ENCODE data around the gene PCBP3. TPM values are rescaled to one million over a fixed set of nuclear protein-coding genes. Genes with fewer than 3 reads are reported as not detected.
A peak's percentile ranks its signal among the peaks of the same experiment; 100 is the strongest.

Gene PCBP3
- polyA plus RNA-seq, 1 donor (not counting 4 experiments of a cell fraction or from before 2014, with no cell fraction given): 0.25 TPM

- Histone ChIP-seq H3K9me3 (ENCODE audit: control insufficient read depth, low read depth, low read length) (peaks cover 10% of the 10 kb centered on the region), H3K27ac (ENCODE audit: control insufficient read depth, insufficient read depth, low read length) (no peak overlapping the region), H3K4me1 (ENCODE audit: control insufficient read depth, extremely low read depth, insufficient read depth, low read length) (peaks cover 9% of the 10 kb centered on the region), H3K9me1 (ENCODE audit: control insufficient read depth, extremely low read depth, insufficient read depth, low read length) (no peaks in the 10 kb centered on the region), H3K27me3 (ENCODE audit: control insufficient read depth, extremely low read depth, insufficient read depth, low read length) (no peaks in the 10 kb centered on the region), H2AFZ (ENCODE audit: control insufficient read depth, low read length) (no peak overlapping the region), H3K4me2 (ENCODE audit: control insufficient read depth, extremely low read depth, insufficient read depth, low read depth, low read length) (no peak overlapping the region), H4K20me1 (ENCODE audit: control insufficient read depth, extremely low read depth, insufficient read depth, low read length) (no peaks in the 10 kb centered on the region), H3K4me3 (ENCODE audit: control insufficient read depth in 2 of 3, extremely low read depth in 1 of 3, insufficient read depth in 2 of 3, low read depth in 1 of 3, low read length in 3 of 3) (no peak overlapping the region), H3K79me2 (ENCODE audit: control insufficient read depth, insufficient read depth, low read length) (no peaks in the 10 kb centered on the region), H3K9ac (ENCODE audit: control insufficient read depth, extremely low read depth, insufficient read depth, low read length) (no peak overlapping the region), H3K36me3 (ENCODE audit: control insufficient read depth in 2 of 2, extremely low read depth in 1 of 2, insufficient read depth in 2 of 2, low read length in 2 of 2) (no peaks in the 10 kb centered on the region)
- FAIRE-seq (peak; percentile 26), DNase-seq (ENCODE audit: low read depth, low spot score) (no peak)
- no peak for TF ChIP-seq EZH2 (IDR thresholded peaks at IDR 0.05; ENCODE audit: low read length)
- TF ChIP-seq CTCF (optimal IDR thresholded peaks at IDR 0.05 in 1 of 3, IDR thresholded peaks at IDR 0.05 in 1 of 3, conservative IDR thresholded peaks at IDR 0.05 in 1 of 3; ENCODE audit: extremely low read depth in 1 of 3, insufficient read depth in 2 of 3, low read length in 3 of 3): no peak
- dilution Hi-C loops (cut with MboI; ENCODE audit: extremely low pct_ligation_motif_present, low sequenced_read_pairs): no loop called here
Measured at GRCh38 chr21:45837936-45838335, 194.4 kb downstream of the PCBP3 start.

- H3K9ac ChIP-seq (ENCODE audit: control insufficient read depth, extremely low read depth, insufficient read depth, low read length): no peak overlapping the region
- H3K27me3 ChIP-seq (ENCODE audit: control insufficient read depth, extremely low read depth, insufficient read depth, low read length): no peaks in the 10 kb centered on the region
- no peak overlapping the region for H3K4me3 ChIP-seq (ENCODE audit: control insufficient read depth in 2 of 3, extremely low read depth in 1 of 3, insufficient read depth in 2 of 3, low read depth in 1 of 3, low read length in 3 of 3)
- H4K20me1 ChIP-seq (ENCODE audit: control insufficient read depth, extremely low read depth, insufficient read depth, low read length): no peaks in the 10 kb centered on the region
- peaks cover 10% of the 10 kb centered on the region for H3K9me3 ChIP-seq (ENCODE audit: control insufficient read depth, low read depth, low read length)
- DNase-seq (ENCODE audit: low read depth, low spot score) (no peak), FAIRE-seq (no peak)
- no peak overlapping the region for H2AFZ ChIP-seq (ENCODE audit: control insufficient read depth, low read length)
- dilution Hi-C loops (cut with MboI; ENCODE audit: extremely low pct_ligation_motif_present, low sequenced_read_pairs): no loop called here
- no peak overlapping the region for H3K4me2 ChIP-seq (ENCODE audit: control insufficient read depth, extremely low read depth, insufficient read depth, low read depth, low read length)
- no peaks in the 10 kb centered on the region for H3K36me3 ChIP-seq (ENCODE audit: control insufficient read depth in 2 of 2, extremely low read depth in 1 of 2, insufficient read depth in 2 of 2, low read length in 2 of 2)
- no peaks in the 10 kb centered on the region for H3K79me2 ChIP-seq (ENCODE audit: control insufficient read depth, insufficient read depth, low read length)
- H3K27ac ChIP-seq (ENCODE audit: control insufficient read depth, insufficient read depth, low read length): no peak overlapping the region
- no peaks in the 10 kb centered on the region for H3K9me1 ChIP-seq (ENCODE audit: control insufficient read depth, extremely low read depth, insufficient read depth, low read length)
- peaks cover 9% of the 10 kb centered on the region for H3K4me1 ChIP-seq (ENCODE audit: control insufficient read depth, extremely low read depth, insufficient read depth, low read length)
- TF ChIP-seq CTCF (optimal IDR thresholded peaks at IDR 0.05 in 1 of 3, IDR thresholded peaks at IDR 0.05 in 1 of 3, conservative IDR thresholded peaks at IDR 0.05 in 1 of 3; ENCODE audit: extremely low read depth in 1 of 3, insufficient read depth in 2 of 3, low read length in 3 of 3) (no peak), EZH2 (IDR thresholded peaks at IDR 0.05; ENCODE audit: low read length) (no peak)
Measured at GRCh38 chr21:45838634-45839033, 195.1 kb downstream of the PCBP3 start.
